Muscle layer of duodenum (tissue), 2 donors: ENCODE data around the gene NR2F2.

Experiments used
- H3K27ac ChIP-seq: one replicate; pipeline ENCODE4 v1.7.0; 2013; ENCODE audit warnings: mild to moderate bottlenecking, low read length
- H3K27me3 ChIP-seq: one replicate; pipeline ENCODE4 v1.7.0; 2013; ENCODE audit warnings: low read depth, mild to moderate bottlenecking, control low read depth, low read length
- H3K36me3 ChIP-seq, 2 donors: one replicate each; pipeline ENCODE4 v1.7.0; 2013; ENCODE audit warnings: low read length in 2 of 2, control low read depth in 1 of 2, mild to moderate bottlenecking in 1 of 2; ENCODE audit not compliant: insufficient read depth in 2 of 2, control insufficient read depth in 1 of 2
- H3K4me1 ChIP-seq, 2 donors: one replicate each; pipeline ENCODE4 v1.7.0; 2013; ENCODE audit warnings: low read length in 2 of 2, mild to moderate bottlenecking in 2 of 2, control low read depth in 1 of 2, moderate library complexity in 1 of 2; ENCODE audit not compliant: insufficient read depth in 2 of 2, control insufficient read depth in 1 of 2
- H3K4me3 ChIP-seq, 2 donors: one replicate each; pipeline ENCODE4 v1.7.0; 2013; ENCODE audit warnings: low read length in 2 of 2, low read depth in 1 of 2, mild to moderate bottlenecking in 1 of 2
- H3K9me3 ChIP-seq, 2 donors: one replicate each; pipeline ENCODE4 v1.7.0; 2013; ENCODE audit warnings: low read length in 2 of 2, control low read depth in 1 of 2, mild to moderate bottlenecking in 1 of 2; ENCODE audit not compliant: control insufficient read depth in 1 of 2
- donor health status: healthy.

Gene NR2F2

DNA sequence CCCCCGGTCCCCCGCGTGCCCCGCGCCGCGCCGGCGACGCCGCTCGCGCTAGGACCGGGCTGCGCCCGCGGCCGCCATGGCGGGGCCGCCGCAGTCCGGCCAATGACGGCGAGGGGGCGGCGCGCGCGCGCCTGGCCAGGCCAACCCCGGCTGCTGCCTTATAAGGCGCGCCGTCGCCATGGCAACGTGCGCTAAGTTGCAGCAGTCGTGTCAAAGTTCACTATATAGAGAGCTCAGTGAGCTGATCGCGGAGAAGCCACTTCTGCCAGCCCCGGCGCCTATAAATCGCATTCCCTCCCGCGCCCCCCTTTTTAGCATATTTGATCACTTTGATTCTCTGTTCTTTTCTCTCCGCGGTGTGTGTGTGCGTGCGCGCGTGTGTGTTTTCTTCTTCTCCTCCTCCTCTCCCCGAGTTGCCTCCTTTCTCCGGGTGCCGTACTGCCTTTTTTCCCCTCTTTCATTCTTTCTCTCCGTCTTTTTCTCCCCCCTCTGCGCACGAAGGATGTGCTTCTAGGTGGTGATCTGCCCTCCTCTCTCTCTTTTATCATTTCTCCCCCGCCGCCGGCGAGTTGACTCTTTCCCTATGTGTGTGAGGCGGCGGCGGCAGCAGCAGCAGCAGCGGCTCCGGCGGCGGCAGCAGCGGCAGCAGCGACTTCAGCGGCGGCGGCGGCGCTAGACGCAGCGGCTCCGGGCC is at the start of gene NR2F2:
NR2F2 (plus strand) TSS at position 251 of the 694 bp plus-strand sequence. CDS start 1,406 bp downstream, outside the sequence.
- Histone ChIP-seq H3K4me3 (peak within 1 kb of the TSS; percentile 88 to 95), H3K9me3 (no peaks in the 10 kb centered on the region), H3K4me1 (peaks cover 0 to 6% of the 10 kb centered on the region in 2 donors), H3K36me3 (no peaks in the 10 kb centered on the region), H3K27me3 (no peaks in the 10 kb centered on the region), H3K27ac (peak within 1 kb of the TSS; percentile 91)

DNA sequence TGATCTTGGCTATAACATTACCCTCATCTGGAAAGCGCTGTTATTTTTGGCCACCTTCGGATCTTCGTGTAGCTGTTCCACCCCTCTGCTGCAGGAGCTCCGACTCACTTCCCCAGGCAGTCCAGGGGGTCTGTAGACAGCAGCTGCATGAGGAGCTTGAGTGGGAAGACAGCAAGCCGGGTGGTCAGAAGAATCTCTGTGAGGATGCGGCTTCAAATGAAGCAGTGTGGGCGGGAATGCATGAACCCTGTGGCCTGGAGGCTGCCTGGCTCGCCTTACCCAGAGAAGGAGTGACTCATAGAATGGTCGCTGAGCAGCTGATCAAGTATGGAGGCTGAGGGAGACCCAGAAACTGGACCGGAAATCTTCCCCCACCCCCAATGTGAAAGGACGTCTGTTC is 45.2 kb upstream of the NR2F2 start:
- H3K27ac ChIP-seq, result no peak overlapping the region
- H3K9me3 ChIP-seq, result no peaks in the 10 kb centered on the region
- H3K4me3 ChIP-seq, result no peak overlapping the region
- H3K27me3 ChIP-seq, result no peaks in the 10 kb centered on the region
- no peaks in the 10 kb centered on the region for H3K4me1 ChIP-seq
- peaks cover 10 to 24% of the 10 kb centered on the region in 2 donors for H3K36me3 ChIP-seq

DNA sequence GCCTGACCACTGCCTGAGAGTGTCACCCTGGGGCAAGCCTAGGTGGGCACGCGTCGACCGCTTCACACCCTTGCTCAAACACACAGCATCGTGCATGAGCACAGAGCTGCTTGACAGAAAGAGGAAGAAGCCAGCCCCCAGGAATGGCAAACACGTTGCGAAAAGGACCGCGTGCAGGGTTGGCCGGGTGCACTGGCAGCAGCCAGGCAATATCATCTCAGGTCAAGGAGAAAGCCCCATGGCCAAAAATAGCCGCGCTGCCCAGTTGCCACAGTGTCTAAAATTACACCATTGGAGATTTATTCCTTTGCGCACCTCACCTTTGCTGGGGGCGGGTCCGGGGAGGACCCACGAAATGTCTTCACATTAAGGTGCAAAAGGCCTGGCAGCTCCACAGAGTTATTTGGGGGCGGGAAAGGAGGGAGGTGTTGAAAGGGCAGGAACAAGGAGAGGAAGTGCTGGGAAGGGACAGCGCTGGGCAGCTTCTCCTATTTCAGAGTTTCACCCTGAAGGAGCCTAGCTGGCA is 44.7 kb upstream of the NR2F2 start:
- Histone ChIP-seq H3K27ac (no peak overlapping the region), H3K27me3 (no peaks in the 10 kb centered on the region), H3K9me3 (no peaks in the 10 kb centered on the region), H3K36me3 (peaks cover 10 to 24% of the 10 kb centered on the region in 2 donors), H3K4me1 (no peaks in the 10 kb centered on the region), H3K4me3 (no peak overlapping the region)

DNA sequence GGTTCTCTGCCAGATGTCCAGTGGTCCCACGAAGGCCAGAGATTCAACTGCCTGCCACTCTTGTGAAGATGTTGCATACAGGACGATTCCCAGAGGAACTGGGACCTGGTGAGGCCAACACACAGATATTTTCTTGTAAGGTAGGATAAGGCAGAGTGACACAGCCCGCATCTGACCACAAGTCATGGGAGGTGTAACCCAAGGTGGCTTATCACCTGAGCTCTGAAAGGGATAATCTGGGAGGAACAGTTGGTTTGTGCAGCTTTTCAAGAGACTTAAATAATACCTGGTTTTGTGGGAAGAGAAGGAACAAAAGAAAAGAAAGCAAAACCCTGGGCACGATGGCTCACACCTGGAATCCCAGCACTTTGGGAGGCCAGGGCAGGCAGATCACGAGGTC is 39.8 kb upstream of the NR2F2 start:
- Histone ChIP-seq H3K9me3 (no peaks in the 10 kb centered on the region), H3K27ac (no peak overlapping the region), H3K4me3 (no peak overlapping the region), H3K4me1 (no peaks in the 10 kb centered on the region), H3K27me3 (no peaks in the 10 kb centered on the region), H3K36me3 (peaks cover 3 to 12% of the 10 kb centered on the region in 2 donors)

DNA sequence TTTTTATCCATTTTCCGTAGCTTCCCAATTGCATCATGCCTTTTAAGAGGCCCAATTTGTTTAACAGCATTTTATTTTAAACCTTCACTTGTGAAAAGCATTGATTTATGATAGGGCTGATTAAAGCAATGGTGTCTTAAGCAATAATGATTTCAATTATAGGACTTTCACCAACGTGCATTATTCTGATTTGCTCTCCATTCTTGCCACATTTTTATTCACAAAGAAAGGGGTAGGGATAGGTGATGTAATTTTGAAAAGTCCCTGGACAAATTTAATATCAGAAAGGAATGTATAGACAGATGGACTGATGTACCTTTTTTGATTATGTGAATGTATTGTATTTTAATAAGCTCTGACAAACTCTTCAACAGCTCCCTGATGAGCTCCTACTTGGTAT is 37.9 kb upstream of the NR2F2 start:
- Histone ChIP-seq H3K27me3 (no peaks in the 10 kb centered on the region), H3K36me3 (peaks cover 0 to 8% of the 10 kb centered on the region in 2 donors), H3K27ac (no peak overlapping the region), H3K4me3 (no peak overlapping the region), H3K9me3 (no peaks in the 10 kb centered on the region), H3K4me1 (peaks cover 0 to 6% of the 10 kb centered on the region in 2 donors)

DNA sequence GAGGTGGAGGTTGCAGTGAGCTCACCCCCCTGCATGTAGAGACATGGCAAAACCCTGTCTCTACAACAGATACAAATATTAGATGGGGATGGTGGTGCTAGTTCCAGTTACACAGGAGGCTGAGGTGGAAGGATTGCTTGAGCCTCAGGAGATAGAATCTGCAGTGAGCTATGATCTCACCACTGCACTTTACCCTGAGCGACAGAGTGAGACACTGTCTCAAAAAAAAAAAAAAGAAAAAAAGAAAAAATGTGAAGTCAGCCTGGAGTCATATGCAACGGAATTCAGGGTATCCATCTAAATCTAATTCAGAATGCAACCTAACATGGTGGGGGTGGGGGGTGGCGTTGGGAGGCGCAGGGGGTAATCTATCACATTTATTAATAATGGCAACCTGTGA is 37.1 kb upstream of the NR2F2 start:
- H3K4me3 ChIP-seq, result no peak overlapping the region
- no peaks in the 10 kb centered on the region for H3K27me3 ChIP-seq
- no peak overlapping the region for H3K27ac ChIP-seq
- peaks cover 0 to 6% of the 10 kb centered on the region in 2 donors for H3K4me1 ChIP-seq
- H3K36me3 ChIP-seq, result peaks cover 0 to under 1% of the 10 kb centered on the region in 2 donors
- peaks cover 0 to 7% of the 10 kb centered on the region in 2 donors for H3K9me3 ChIP-seq

DNA sequence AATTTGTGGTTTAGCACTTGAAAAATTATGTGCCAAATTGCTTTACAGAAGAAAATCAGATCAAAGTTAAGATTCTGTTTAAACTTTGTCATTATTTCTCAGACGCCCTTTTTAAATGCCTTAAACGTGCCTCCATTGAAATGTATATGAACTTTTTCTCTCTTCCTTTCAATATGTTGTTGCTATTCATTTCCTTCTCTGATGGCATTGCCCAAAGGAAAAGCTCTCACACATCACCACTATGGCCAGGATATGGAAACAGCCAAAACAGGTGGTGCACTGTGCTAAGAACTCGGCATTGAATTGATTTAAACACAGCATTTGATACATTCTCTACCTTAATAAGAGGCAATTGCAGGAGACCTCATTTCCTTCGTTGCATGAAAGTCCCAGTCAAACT is 35.7 kb upstream of the NR2F2 start:
- no peaks in the 10 kb centered on the region for H3K27me3 ChIP-seq
- peaks cover 0 to 11% of the 10 kb centered on the region in 2 donors for H3K9me3 ChIP-seq
- peaks cover 0 to 6% of the 10 kb centered on the region in 2 donors for H3K4me1 ChIP-seq
- no peaks in the 10 kb centered on the region for H3K36me3 ChIP-seq
- H3K27ac ChIP-seq, result no peak overlapping the region
- H3K4me3 ChIP-seq, result no peak overlapping the region

DNA sequence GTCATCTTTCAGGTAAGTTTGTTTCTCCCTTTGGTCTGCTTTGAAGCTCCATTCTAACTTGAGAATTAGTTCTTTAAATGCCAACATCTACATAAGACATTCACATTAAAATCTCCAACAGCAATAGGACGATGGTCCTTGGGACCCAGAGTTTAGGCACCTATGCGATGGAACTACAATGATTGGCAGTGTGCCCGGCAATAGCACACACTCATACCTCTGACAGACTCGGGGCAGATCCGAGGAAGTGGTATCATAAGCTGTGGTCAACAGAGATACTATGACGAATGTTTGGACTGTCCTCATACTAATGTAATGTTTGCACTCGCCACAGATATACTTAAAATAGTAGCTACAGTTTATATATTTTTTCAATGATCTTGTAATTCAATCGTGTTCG is 34.2 kb upstream of the NR2F2 start:
- peaks cover 0 to 11% of the 10 kb centered on the region in 2 donors for H3K9me3 ChIP-seq
- no peaks in the 10 kb centered on the region for H3K27me3 ChIP-seq
- no peak overlapping the region for H3K27ac ChIP-seq
- H3K4me3 ChIP-seq, result no peak overlapping the region
- H3K4me1 ChIP-seq, result peaks cover 0 to 6% of the 10 kb centered on the region in 2 donors
- no peaks in the 10 kb centered on the region for H3K36me3 ChIP-seq

DNA sequence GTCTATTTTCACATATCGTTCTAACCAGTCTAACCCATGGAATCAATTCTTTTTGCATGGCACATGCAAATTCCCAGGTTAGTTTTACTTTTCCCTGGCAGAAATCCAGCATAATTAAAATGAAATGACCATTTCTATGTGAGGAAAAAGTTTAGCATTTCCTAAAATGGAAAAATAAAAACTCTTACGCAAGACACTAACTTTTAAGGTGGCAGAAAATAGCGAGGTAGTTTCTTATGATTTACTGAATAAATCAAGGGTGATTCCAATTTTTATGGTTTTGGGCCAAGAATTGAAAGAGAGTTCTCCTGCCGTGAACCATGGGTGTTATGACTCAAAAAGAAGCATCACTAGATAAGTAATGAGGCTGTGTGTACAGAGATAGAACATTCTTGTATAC is 32.7 kb upstream of the NR2F2 start:
- Histone ChIP-seq H3K4me3 (no peak overlapping the region), H3K36me3 (no peaks in the 10 kb centered on the region), H3K4me1 (peaks cover 0 to 6% of the 10 kb centered on the region in 2 donors), H3K9me3 (peaks cover 0 to 11% of the 10 kb centered on the region in 2 donors), H3K27me3 (no peaks in the 10 kb centered on the region), H3K27ac (no peak overlapping the region)

DNA sequence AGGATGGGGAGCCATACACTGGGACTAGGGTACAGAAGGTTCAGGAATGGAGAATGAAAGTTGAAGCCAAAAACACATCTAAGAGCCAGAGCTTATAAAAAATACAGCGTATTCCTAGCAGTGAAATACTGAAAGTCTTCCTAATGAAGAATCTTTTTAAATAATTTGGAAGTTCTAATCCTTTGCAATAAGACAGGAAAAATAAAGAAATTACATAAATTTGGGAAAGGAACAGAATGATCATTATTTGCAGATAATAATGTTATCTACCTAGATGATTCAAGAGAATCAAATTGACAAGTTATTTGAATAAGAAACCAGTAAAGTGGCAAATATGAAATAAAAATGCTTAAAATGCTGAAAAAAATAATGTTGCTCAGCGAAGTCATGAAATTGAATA is 32.3 kb upstream of the NR2F2 start:
- Histone ChIP-seq H3K4me1 (peaks cover 0 to 6% of the 10 kb centered on the region in 2 donors), H3K4me3 (no peak overlapping the region), H3K27ac (no peak overlapping the region), H3K9me3 (peaks cover 0 to 11% of the 10 kb centered on the region in 2 donors), H3K27me3 (no peaks in the 10 kb centered on the region), H3K36me3 (no peaks in the 10 kb centered on the region)

DNA sequence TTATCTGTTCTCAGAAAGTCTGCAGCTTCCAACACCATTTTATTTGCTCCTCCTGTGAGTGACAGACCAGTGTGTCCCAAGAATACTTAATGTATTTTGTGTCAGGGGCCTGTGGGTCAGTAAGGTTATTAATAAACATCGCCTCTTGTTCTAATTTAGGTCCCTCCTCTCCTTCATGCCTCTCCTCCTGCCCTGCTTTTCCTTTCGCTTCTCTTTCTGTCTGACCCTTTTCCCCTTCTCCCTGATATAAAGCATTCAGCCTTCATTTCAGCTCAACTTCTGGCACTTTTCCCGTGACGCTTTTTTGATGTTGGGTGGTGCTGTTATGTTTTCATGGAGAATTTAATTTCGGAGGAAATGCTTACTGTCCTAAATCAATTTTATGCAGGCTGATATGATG is 29.7 kb upstream of the NR2F2 start:
- Histone ChIP-seq H3K4me3 (peak overlapping the region; percentile 14 to 41), H3K4me1 (peaks cover 0 to 6% of the 10 kb centered on the region in 2 donors), H3K27me3 (no peaks in the 10 kb centered on the region), H3K9me3 (peaks cover 0 to 11% of the 10 kb centered on the region in 2 donors), H3K36me3 (no peaks in the 10 kb centered on the region), H3K27ac (no peak overlapping the region)
